NT2/D1 (cell line): ENCODE data around the gene SHFL.

ENCODE experiments used
- DNase-seq: peaks from one replicate; pipeline ENCODE4 v3.0.0-alpha.2; 2011; ENCODE audit warnings: low read depth, low spot score
- H3K27me3 ChIP-seq: 2 replicates; pipeline ENCODE4 v1.6.0; 2011; ENCODE audit warnings: mild to moderate bottlenecking; ENCODE audit not compliant: insufficient read length, insufficient read depth
- H3K36me3 ChIP-seq: 2 replicates; pipeline ENCODE4 v1.6.1; 2011; ENCODE audit warnings: mild to moderate bottlenecking, low read length, mixed read lengths; ENCODE audit not compliant: insufficient read depth, insufficient read length
- H3K4me1 ChIP-seq: 2 replicates; pipeline ENCODE4 v1.5.1; 2011; ENCODE audit not compliant: insufficient read depth, insufficient read length
- H3K4me3 ChIP-seq: 2 replicates; pipeline ENCODE4 v1.5.1; 2011; ENCODE audit warnings: low read depth; ENCODE audit not compliant: insufficient read length
- H3K9ac ChIP-seq: 2 replicates; pipeline ENCODE4 v1.6.0; 2011; ENCODE audit warnings: low read depth; ENCODE audit not compliant: insufficient read length
- H3K9me3 ChIP-seq: 2 replicates; pipeline ENCODE4 v1.5.1; 2011; ENCODE audit warnings: mild to moderate bottlenecking, low read length; ENCODE audit not compliant: insufficient read depth
- SUZ12 ChIP-seq: IDR thresholded peaks from 2 replicates; pipeline ENCODE4 v1.6.1; 2011; ENCODE audit not compliant: insufficient read length, insufficient read depth; ENCODE audit errors: extremely low read depth
- YY1 ChIP-seq: IDR thresholded peaks from 2 replicates; pipeline ENCODE4 v1.6.1; 2011; ENCODE audit not compliant: insufficient read length, insufficient read depth
- ZNF274 ChIP-seq: IDR thresholded peaks from 2 replicates; pipeline ENCODE4 v1.6.1; 2011; ENCODE audit warnings: mild to moderate bottlenecking, low read depth, low read length

SHFL gene

GRCh38 chr19:10085641-10086590 lies at the start of gene SHFL:
Gene SHFL (plus strand): TSS chr19:10086317. CDS start chr19:10086428, 111 bp downstream.
- Histone ChIP-seq H3K9ac (peak within 1 kb of the TSS; percentile 81), H3K27me3 (peaks cover 11% of the 10 kb centered on the region), H3K4me3 (peak within 1 kb of the TSS; percentile 83), H3K36me3 (no peaks in the 10 kb centered on the region), H3K9me3 (no peaks in the 10 kb centered on the region), H3K4me1 (peaks cover 2% of the 10 kb centered on the region)
- TF ChIP-seq ZNF274: no peak
- no peak for TF ChIP-seq YY1
- TF ChIP-seq SUZ12: no peak
- DNase-seq: no peak

DNA sequence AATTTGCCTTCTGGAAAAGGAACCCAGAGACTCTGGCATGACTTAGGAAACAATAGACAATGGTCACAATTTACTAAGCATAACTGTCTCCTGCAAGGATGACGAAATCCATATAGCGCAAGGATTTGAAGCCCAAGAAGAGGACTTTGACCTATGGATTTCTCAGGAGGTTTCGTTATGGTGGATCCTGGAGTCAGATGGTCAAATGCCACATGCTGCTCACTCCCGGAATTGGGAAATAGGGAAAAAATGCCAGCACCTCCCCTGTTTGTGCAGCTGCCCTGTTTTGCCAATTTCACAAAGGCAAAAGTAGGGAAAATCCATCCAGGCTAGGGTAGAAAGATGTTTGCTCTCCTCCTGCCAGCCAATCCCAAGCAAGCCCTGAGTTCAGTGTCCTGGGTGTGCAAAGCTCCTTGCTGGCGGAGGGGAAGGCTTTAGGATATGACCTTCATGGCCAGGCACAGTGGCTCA lies 49.5 kb upstream of the SHFL start:
- peaks cover 16% of the 10 kb centered on the region for H3K27me3 ChIP-seq
- H3K9ac ChIP-seq: no peak overlapping the region
- no peaks in the 10 kb centered on the region for H3K36me3 ChIP-seq
- DNase-seq: no peak
- H3K4me1 ChIP-seq: no peaks in the 10 kb centered on the region
- TF ChIP-seq YY1 (no peak), SUZ12 (no peak), ZNF274 (no peak)
- H3K9me3 ChIP-seq: peaks cover 11% of the 10 kb centered on the region
- no peak overlapping the region for H3K4me3 ChIP-seq

GRCh38 chr19:10037367-10037766 lies 48.8 kb upstream of the SHFL start:
- Histone ChIP-seq H3K9ac (no peak overlapping the region), H3K9me3 (peaks cover 18% of the 10 kb centered on the region), H3K36me3 (no peaks in the 10 kb centered on the region), H3K27me3 (peaks cover 16% of the 10 kb centered on the region), H3K4me1 (no peaks in the 10 kb centered on the region), H3K4me3 (no peak overlapping the region)
- DNase-seq: no peak
- no peak for TF ChIP-seq ZNF274
- TF ChIP-seq YY1: no peak
- no peak for TF ChIP-seq SUZ12

DNA sequence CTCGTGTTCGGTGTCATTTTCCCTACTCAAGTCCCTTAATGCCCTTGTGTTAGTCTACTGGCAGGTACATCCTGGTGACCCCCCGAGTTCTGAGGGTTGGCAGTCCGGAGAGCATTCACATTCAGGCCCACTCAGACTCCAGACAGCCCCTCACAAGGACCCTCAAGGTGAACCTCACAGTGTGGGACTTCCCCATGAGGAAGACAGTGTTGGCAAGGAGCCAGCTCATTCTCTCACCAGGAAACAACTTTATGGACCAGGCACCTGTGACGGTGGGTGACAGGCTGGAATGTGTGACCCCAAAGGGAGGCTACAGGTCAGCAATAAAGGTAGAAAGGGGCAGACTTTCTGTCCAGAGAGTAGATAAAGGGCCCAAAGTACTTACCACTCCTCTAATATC lies 48.3 kb upstream of the SHFL start:
- TF ChIP-seq ZNF274 (no peak), SUZ12 (no peak), YY1 (no peak)
- H3K36me3 ChIP-seq: no peaks in the 10 kb centered on the region
- H3K4me1 ChIP-seq: no peaks in the 10 kb centered on the region
- no peak overlapping the region for H3K4me3 ChIP-seq
- DNase-seq: no peak
- no peak overlapping the region for H3K9ac ChIP-seq
- peaks cover 23% of the 10 kb centered on the region for H3K9me3 ChIP-seq
- peaks cover 16% of the 10 kb centered on the region for H3K27me3 ChIP-seq

- DNase-seq: no peak
- Histone ChIP-seq H3K9me3 (peaks cover 65% of the 10 kb centered on the region), H3K36me3 (no peaks in the 10 kb centered on the region), H3K9ac (no peak overlapping the region), H3K27me3 (peaks cover 27% of the 10 kb centered on the region), H3K4me3 (no peak overlapping the region), H3K4me1 (no peaks in the 10 kb centered on the region)
- TF ChIP-seq ZNF274: 0 out of 2 replicates have a peak, but pooled peaks have one; percentile 12
- TF ChIP-seq YY1: no peak
These were observed 42.7 kb upstream of the SHFL start for GRCh38 chr19:10043286-10043927.

GRCh38 chr19:10044390-10044789 lies 41.7 kb upstream of the SHFL start:
- DNase-seq: no peak
- TF ChIP-seq ZNF274: no peak
- no peak for TF ChIP-seq SUZ12
- TF ChIP-seq YY1: no peak
- Histone ChIP-seq H3K4me1 (no peaks in the 10 kb centered on the region), H3K4me3 (no peak overlapping the region), H3K36me3 (no peaks in the 10 kb centered on the region), H3K27me3 (peaks cover 25% of the 10 kb centered on the region), H3K9me3 (peaks cover 65% of the 10 kb centered on the region), H3K9ac (no peak overlapping the region)

DNA sequence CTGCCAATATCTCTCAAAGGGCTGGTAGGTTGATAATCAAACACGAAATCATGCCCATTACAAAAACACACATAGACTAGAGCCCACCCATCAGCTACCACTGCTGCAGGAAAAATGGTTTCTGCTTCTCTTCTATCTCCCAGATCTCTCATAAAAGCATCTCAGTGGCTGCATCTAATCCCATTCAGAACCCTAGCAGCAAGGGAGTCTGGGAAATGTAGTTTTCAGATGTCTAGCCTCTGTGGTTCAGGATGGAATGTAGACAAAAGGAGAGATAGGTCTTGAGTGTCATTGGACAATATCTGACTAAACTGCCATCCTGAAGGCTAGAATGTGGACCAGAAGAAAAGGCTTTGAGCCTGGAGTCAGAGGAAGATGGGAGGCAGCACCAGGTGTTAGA lies 40.7 kb upstream of the SHFL start:
- peaks cover 32% of the 10 kb centered on the region for H3K27me3 ChIP-seq
- no peak overlapping the region for H3K4me3 ChIP-seq
- no peak for TF ChIP-seq YY1
- no peak for TF ChIP-seq SUZ12
- TF ChIP-seq ZNF274: no peak
- H3K4me1 ChIP-seq: no peaks in the 10 kb centered on the region
- DNase-seq: no peak
- no peaks in the 10 kb centered on the region for H3K36me3 ChIP-seq
- H3K9me3 ChIP-seq: peaks cover 65% of the 10 kb centered on the region
- H3K9ac ChIP-seq: no peak overlapping the region
